ENCODE measurements around the gene TRAF3IP3.
A peak's percentile ranks its signal among the peaks of the same experiment; 100 is the strongest.

The TRAF3IP3 gene

GRCh38 chr1:209802780-209803152 is 46.9 kb downstream of the TRAF3IP3 start:
- Histone ChIP-seq H3K4me2 (ENCODE audit: low read length, poor library complexity, severe bottlenecking) (no peak overlapping the region), H2BK12ac (ENCODE audit: low read length in 2 of 2) (no peak overlapping the region), H3K79me1 (replicated peaks; ENCODE audit: low read length, poor library complexity, severe bottlenecking) (no peaks in the 10 kb centered on the region), H2AK5ac (ENCODE audit: low read length, severe bottlenecking) (no peak overlapping the region), H3K36me3 (ENCODE audit: control insufficient read depth in 1 of 2, insufficient read depth in 2 of 2, low read depth in 1 of 2, low read length in 2 of 2) (no peaks in the 10 kb centered on the region), H3K27me3 (ENCODE audit: control insufficient read depth in 1 of 2, insufficient read depth in 1 of 2, low read length in 2 of 2) (peaks cover 0 to 12% of the 10 kb centered on the region in 2 experiments), H3K23ac (ENCODE audit: low read length in 2 of 2) (no peak overlapping the region), H3K14ac (ENCODE audit: low read length in 2 of 2) (no peak overlapping the region), H4K8ac (ENCODE audit: low read length) (no peak overlapping the region), H2AFZ (ENCODE audit: low read depth, low read length) (no peak overlapping the region), H2BK5ac (ENCODE audit: low read depth, low read length, poor library complexity, severe bottlenecking) (no peak overlapping the region), H3K4ac (ENCODE audit: low read depth in 1 of 2, low read length in 2 of 2) (no peak overlapping the region), H3K9ac (ENCODE audit: low read length) (no peak overlapping the region), H3K9me3 (ENCODE audit: control insufficient read depth, low read length) (no peaks in the 10 kb centered on the region), H2BK120ac (ENCODE audit: low read depth, low read length) (no peak overlapping the region), H3K4me3 (ENCODE audit: insufficient read depth in 1 of 2, low read depth in 1 of 2, low read length in 2 of 2) (no peak overlapping the region), H3K4me1 (ENCODE audit: control insufficient read depth, insufficient read depth, low read depth, low read length) (peaks cover 10% of the 10 kb centered on the region), H3K18ac (ENCODE audit: low read depth in 1 of 2, low read length in 2 of 2) (no peak overlapping the region), H3K27ac (ENCODE audit: low read length, poor library complexity, severe bottlenecking) (no peak overlapping the region), H4K91ac (ENCODE audit: low read length) (no peak overlapping the region), H2BK15ac (ENCODE audit: low read depth, poor library complexity, severe bottlenecking) (no peak overlapping the region)
- DNase-seq = no peak
- WGBS = 84% methylated on average over 4 of the region's 4 CpGs

GRCh38 chr1:209803568-209803967 is 47.7 kb downstream of the TRAF3IP3 start:
- Histone ChIP-seq H2BK5ac (ENCODE audit: low read depth, low read length, poor library complexity, severe bottlenecking) (no peak overlapping the region), H4K91ac (ENCODE audit: low read length) (no peak overlapping the region), H3K27me3 (ENCODE audit: control insufficient read depth in 1 of 2, insufficient read depth in 1 of 2, low read length in 2 of 2) (peaks cover 0 to 12% of the 10 kb centered on the region in 2 experiments), H3K4me1 (ENCODE audit: control insufficient read depth, insufficient read depth, low read depth, low read length) (peaks cover 14% of the 10 kb centered on the region), H2BK12ac (ENCODE audit: low read length in 2 of 2) (no peak overlapping the region), H3K23ac (ENCODE audit: low read length in 2 of 2) (no peak overlapping the region), H2AK5ac (ENCODE audit: low read length, severe bottlenecking) (no peak overlapping the region), H4K8ac (ENCODE audit: low read length) (no peak overlapping the region), H3K9ac (ENCODE audit: low read length) (no peak overlapping the region), H3K79me1 (replicated peaks; ENCODE audit: low read length, poor library complexity, severe bottlenecking) (no peaks in the 10 kb centered on the region), H3K4ac (ENCODE audit: low read depth in 1 of 2, low read length in 2 of 2) (no peak overlapping the region), H3K36me3 (ENCODE audit: control insufficient read depth in 1 of 2, insufficient read depth in 2 of 2, low read depth in 1 of 2, low read length in 2 of 2) (no peaks in the 10 kb centered on the region), H3K9me3 (ENCODE audit: control insufficient read depth, low read length) (no peaks in the 10 kb centered on the region), H3K27ac (ENCODE audit: low read length, poor library complexity, severe bottlenecking) (no peak overlapping the region), H3K14ac (ENCODE audit: low read length in 2 of 2) (no peak overlapping the region), H3K4me3 (ENCODE audit: insufficient read depth in 1 of 2, low read depth in 1 of 2, low read length in 2 of 2) (no peak overlapping the region), H2BK120ac (ENCODE audit: low read depth, low read length) (no peak overlapping the region), H2BK15ac (ENCODE audit: low read depth, poor library complexity, severe bottlenecking) (no peak overlapping the region), H3K4me2 (ENCODE audit: low read length, poor library complexity, severe bottlenecking) (no peak overlapping the region), H2AFZ (ENCODE audit: low read depth, low read length) (no peak overlapping the region), H3K18ac (ENCODE audit: low read depth in 1 of 2, low read length in 2 of 2) (no peak overlapping the region)
- WGBS = no CpG with 5 or more reads among the region's 1 CpG
- DNase-seq = no peak

GRCh38 chr1:209805341-209805781 is 49.5 kb downstream of the TRAF3IP3 start:
- no peak overlapping the region for H2BK12ac ChIP-seq (ENCODE audit: low read length in 2 of 2)
- H3K4me1 ChIP-seq (ENCODE audit: control insufficient read depth, insufficient read depth, low read depth, low read length) = peaks cover 14% of the 10 kb centered on the region
- H3K9me3 ChIP-seq (ENCODE audit: control insufficient read depth, low read length) = no peaks in the 10 kb centered on the region
- no peak overlapping the region for H2AK5ac ChIP-seq (ENCODE audit: low read length, severe bottlenecking)
- no peak overlapping the region for H2BK5ac ChIP-seq (ENCODE audit: low read depth, low read length, poor library complexity, severe bottlenecking)
- no peak overlapping the region for H2AFZ ChIP-seq (ENCODE audit: low read depth, low read length)
- no peak overlapping the region for H4K8ac ChIP-seq (ENCODE audit: low read length)
- peak overlapping the region in 1 of 2 experiments; percentile 73 for H3K18ac ChIP-seq (ENCODE audit: low read depth in 1 of 2, low read length in 2 of 2)
- H3K36me3 ChIP-seq (ENCODE audit: control insufficient read depth in 1 of 2, insufficient read depth in 2 of 2, low read depth in 1 of 2, low read length in 2 of 2) = no peaks in the 10 kb centered on the region
- WGBS = 32% methylated on average over 16 of the region's 19 CpGs
- H3K4me2 ChIP-seq (ENCODE audit: low read length, poor library complexity, severe bottlenecking) = peak overlapping the region; percentile 45
- H3K27ac ChIP-seq (ENCODE audit: low read length, poor library complexity, severe bottlenecking) = no peak overlapping the region
- no peak overlapping the region for H3K23ac ChIP-seq (ENCODE audit: low read length in 2 of 2)
- H3K4me3 ChIP-seq (ENCODE audit: insufficient read depth in 1 of 2, low read depth in 1 of 2, low read length in 2 of 2) = peak overlapping the region in 1 of 2 experiments; percentile 56
- H2BK15ac ChIP-seq (ENCODE audit: low read depth, poor library complexity, severe bottlenecking) = no peak overlapping the region
- no peak overlapping the region for H2BK120ac ChIP-seq (ENCODE audit: low read depth, low read length)
- no peak overlapping the region for H3K4ac ChIP-seq (ENCODE audit: low read depth in 1 of 2, low read length in 2 of 2)
- no peaks in the 10 kb centered on the region for H3K79me1 ChIP-seq (replicated peaks; ENCODE audit: low read length, poor library complexity, severe bottlenecking)
- H3K9ac ChIP-seq (ENCODE audit: low read length) = peak overlapping the region; percentile 25
- DNase-seq = no peak
- H3K14ac ChIP-seq (ENCODE audit: low read length in 2 of 2) = no peak overlapping the region
- H3K27me3 ChIP-seq (ENCODE audit: control insufficient read depth in 1 of 2, insufficient read depth in 1 of 2, low read length in 2 of 2) = peaks cover 0 to 12% of the 10 kb centered on the region in 2 experiments
- H4K91ac ChIP-seq (ENCODE audit: low read length) = no peak overlapping the region

GRCh38 chr1:209805875-209806760 is 50.3 kb downstream of the TRAF3IP3 start, which contains the start of gene IRF6:
TSS of gene IRF6 (minus strand) at chr1:209806142. CDS start at chr1:209801413, 4,729 bp downstream.
- H3K27me3 ChIP-seq (ENCODE audit: control insufficient read depth in 1 of 2, insufficient read depth in 1 of 2, low read length in 2 of 2) = peaks cover 0 to 12% of the 10 kb centered on the region in 2 experiments
- no peak within 1 kb of the TSS for H2BK120ac ChIP-seq (ENCODE audit: low read depth, low read length)
- H2AK5ac ChIP-seq (ENCODE audit: low read length, severe bottlenecking) = no peak within 1 kb of the TSS
- peak within 1 kb of the TSS; percentile 90 for H2AFZ ChIP-seq (ENCODE audit: low read depth, low read length)
- DNase-seq = peak; percentile 80
- peak within 1 kb of the TSS; percentile 78 for H4K8ac ChIP-seq (ENCODE audit: low read length)
- H4K91ac ChIP-seq (ENCODE audit: low read length) = no peak within 1 kb of the TSS
- peak within 1 kb of the TSS; percentile 56 to 70 for H3K4me3 ChIP-seq (ENCODE audit: insufficient read depth in 1 of 2, low read depth in 1 of 2, low read length in 2 of 2)
- no peak within 1 kb of the TSS for H3K14ac ChIP-seq (ENCODE audit: low read length in 2 of 2)
- H3K36me3 ChIP-seq (ENCODE audit: control insufficient read depth in 1 of 2, insufficient read depth in 2 of 2, low read depth in 1 of 2, low read length in 2 of 2) = no peaks in the 10 kb centered on the region
- 4% methylated on average over 45 of the region's 46 CpGs for WGBS
- no peak within 1 kb of the TSS for H2BK5ac ChIP-seq (ENCODE audit: low read depth, low read length, poor library complexity, severe bottlenecking)
- peak within 1 kb of the TSS; percentile 73 to 92 for H3K18ac ChIP-seq (ENCODE audit: low read depth in 1 of 2, low read length in 2 of 2)
- no peak within 1 kb of the TSS for H2BK15ac ChIP-seq (ENCODE audit: low read depth, poor library complexity, severe bottlenecking)
- peak within 1 kb of the TSS; percentile 75 for H3K9ac ChIP-seq (ENCODE audit: low read length)
- peak within 1 kb of the TSS; percentile 45 for H3K4me2 ChIP-seq (ENCODE audit: low read length, poor library complexity, severe bottlenecking)
- H2BK12ac ChIP-seq (ENCODE audit: low read length in 2 of 2) = no peak within 1 kb of the TSS
- peaks cover 14% of the 10 kb centered on the region for H3K4me1 ChIP-seq (ENCODE audit: control insufficient read depth, insufficient read depth, low read depth, low read length)
- no peaks in the 10 kb centered on the region for H3K79me1 ChIP-seq (replicated peaks; ENCODE audit: low read length, poor library complexity, severe bottlenecking)
- H3K23ac ChIP-seq (ENCODE audit: low read length in 2 of 2) = no peak within 1 kb of the TSS
- H3K27ac ChIP-seq (ENCODE audit: low read length, poor library complexity, severe bottlenecking) = no peak within 1 kb of the TSS
- H3K9me3 ChIP-seq (ENCODE audit: control insufficient read depth, low read length) = no peaks in the 10 kb centered on the region
- H3K4ac ChIP-seq (ENCODE audit: low read depth in 1 of 2, low read length in 2 of 2) = no peak within 1 kb of the TSS

Measured in mesenchymal stem cell (in vitro differentiated cells and primary cell).